Tongue (tissue), 2 donors: Measurements from ENCODE around the gene EPS8L3. TPM values are rescaled to one million over a fixed set of nuclear protein-coding genes. Genes with fewer than 3 reads are reported as not detected.
"Not testable (repeated sequence)": the region's sequence is repeated elsewhere in the genome, so short reads cannot be mapped to it uniquely, and the experiment has no call there.

Source experiments
- DNase-seq: peaks from one replicate; pipeline ENCODE4 v3.0.0-alpha.2; 2015
- total RNA-seq: library from RNA; depleted of rRNA; stranded (reverse); fragments of >200 nt; gene quantifications from one replicate; pipeline ENCODE4 v1.2.3, GENCODE V29; 2014

Gene EPS8L3, protein sequence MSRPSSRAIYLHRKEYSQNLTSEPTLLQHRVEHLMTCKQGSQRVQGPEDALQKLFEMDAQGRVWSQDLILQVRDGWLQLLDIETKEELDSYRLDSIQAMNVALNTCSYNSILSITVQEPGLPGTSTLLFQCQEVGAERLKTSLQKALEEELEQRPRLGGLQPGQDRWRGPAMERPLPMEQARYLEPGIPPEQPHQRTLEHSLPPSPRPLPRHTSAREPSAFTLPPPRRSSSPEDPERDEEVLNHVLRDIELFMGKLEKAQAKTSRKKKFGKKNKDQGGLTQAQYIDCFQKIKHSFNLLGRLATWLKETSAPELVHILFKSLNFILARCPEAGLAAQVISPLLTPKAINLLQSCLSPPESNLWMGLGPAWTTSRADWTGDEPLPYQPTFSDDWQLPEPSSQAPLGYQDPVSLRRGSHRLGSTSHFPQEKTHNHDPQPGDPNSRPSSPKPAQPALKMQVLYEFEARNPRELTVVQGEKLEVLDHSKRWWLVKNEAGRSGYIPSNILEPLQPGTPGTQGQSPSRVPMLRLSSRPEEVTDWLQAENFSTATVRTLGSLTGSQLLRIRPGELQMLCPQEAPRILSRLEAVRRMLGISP
- total RNA-seq: not detected

DNA sequence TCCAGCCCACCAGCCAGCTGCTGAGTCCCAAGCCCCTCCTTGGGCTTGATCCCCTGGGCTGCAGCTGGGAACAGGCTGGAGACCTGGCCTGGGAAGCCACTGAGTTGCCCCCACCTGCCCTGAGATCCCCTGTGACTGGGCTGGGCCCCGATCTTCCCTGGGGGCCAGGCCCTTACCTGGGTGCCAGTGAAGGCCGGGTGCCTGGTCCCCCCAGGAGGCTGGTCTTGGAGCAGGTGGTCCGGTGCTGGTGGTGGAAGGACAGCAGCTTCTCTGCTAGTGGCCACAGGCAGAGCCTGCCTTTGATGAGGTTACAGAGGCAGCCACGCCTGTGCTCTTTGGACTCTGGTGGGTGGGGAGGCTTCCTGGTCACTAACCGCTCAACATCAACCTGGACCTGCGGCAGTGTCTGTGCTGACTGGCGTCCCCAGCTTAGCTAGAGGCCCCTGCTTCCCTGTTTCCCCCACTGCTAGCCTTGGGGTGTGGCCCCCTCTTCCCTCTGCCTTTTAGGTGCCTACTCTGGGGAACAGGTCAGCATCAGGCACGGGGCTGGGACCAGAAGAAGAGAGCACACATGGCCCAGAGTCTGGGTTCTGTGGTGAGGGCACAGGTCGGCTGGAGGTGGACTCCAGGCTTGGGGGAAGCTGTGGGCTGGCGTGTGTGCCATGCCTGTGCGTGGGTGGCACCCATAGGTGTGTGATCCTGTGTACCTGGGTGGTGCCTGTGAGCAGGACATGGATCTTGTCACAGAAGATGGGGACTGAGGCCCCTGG lies at the start of gene EPS8L3:
Gene EPS8L3, minus strand, starts transcription at position 278 of the 770 bp plus-strand sequence. CDS start 2,174 bp downstream, outside the sequence.
- DNase-seq: no peak

DNA sequence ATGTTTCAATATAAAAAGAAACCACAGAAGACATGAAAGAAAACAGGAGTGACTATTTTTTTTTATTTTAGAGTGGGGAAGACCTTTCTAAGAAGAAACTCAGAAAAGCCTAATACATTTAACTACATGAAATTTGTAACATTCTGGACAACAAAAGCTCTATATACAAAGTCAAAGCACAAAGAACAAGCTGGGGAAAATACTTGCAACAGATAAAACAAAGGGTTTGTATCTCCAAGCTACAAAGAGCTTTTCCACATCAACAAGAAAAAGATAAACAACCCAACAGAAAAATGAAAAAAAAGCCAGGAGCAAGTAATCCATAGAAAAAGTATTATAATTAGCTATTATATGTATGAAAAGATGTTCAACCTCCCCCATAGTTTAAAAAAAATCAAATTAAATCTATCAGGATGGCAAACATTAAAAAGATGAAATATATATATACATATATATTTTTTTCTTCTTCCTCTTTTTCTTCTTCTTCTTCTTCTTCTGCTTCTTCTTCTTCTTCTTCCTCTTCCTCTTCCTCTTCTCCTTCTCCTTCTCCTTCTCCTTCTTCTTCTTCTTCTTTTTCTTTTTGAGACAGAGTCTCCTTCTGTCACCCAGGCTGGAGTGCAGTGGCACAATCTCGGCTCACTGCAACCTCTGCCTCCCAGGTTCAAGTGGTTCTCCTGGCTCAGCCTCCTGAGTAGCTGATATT lies 49.1 kb upstream of the EPS8L3 start:
- no peak for DNase-seq

DNA sequence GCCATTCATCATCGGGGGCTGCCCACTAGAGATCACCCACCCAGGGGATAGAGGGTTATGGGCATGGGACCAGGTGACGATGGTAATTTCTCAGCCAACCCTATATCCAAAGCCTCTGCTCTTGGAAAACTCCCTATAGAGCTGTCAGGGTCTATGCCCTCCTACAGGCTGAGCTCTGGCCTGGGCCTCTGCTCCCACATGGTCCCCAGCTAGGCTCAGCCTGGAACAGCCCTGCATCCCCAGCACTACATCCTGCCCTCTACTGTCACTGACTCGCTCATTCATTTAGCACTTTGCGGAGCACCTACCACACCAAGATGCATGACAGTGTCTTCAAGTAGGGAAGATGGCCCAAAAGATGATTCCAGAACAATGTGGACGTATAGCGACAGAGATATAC lies 45.0 kb upstream of the EPS8L3 start:
- DNase-seq: no peak

DNA sequence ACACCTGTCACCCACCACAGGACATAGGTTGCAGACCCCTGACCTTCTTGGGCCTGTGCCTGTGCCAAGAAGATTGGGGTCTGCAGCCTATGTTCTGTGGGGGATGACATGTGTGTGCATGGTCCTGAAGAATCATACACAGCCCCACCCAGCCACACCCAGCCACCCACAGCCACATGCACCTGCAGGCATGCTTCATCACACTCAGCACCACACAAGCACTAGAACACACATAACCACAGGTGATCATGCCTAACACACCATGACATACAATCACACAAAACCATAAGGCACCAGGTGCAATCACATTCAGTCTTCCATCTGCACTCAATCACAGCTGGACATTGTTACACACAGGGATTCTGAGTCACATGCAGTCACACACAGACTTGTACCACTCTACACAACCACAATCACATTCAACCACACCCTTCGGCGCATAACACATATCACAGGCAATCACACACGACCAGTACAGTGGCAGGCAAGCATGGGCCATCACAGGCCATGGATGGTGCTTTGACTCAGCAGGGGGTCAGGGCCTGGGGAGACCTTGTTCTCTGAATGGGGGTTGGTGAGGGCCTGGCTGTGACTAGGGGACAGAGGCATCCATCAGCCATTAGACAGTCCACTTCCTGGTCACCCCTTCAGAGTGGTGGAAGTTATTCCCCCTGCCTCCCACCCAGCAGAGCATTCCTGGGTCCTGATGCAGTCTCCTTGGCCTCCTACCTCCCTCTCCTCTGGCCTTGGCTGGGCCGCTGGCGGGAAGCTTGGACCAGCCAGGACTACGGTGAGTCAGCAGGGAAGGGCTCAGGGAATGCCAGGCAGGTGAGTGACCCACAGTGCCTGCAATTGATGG lies 44.3 kb upstream of the EPS8L3 start:
- DNase-seq: no peak

DNA sequence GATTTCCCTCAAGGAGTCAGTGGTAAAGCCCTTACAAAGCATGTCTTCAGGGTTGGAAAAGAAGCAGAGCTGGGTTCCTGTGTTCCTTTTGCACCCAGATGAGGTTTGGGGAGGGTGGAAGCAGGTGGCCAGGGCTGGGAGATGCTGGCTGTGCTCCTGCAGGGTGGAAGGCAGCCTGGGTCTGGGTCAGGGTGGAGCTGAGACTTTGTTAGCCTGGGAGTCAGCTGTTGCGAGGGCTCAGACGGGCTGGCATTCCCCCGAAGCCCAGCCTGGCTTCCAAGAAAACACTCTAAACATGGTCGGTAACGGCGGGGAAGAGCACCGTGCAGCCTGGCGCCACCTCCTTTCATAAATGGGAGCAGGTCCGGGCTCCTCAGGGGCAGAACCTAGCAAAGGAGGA lies 43.7 kb upstream of the EPS8L3 start:
- peak; percentile 92 for DNase-seq

DNA sequence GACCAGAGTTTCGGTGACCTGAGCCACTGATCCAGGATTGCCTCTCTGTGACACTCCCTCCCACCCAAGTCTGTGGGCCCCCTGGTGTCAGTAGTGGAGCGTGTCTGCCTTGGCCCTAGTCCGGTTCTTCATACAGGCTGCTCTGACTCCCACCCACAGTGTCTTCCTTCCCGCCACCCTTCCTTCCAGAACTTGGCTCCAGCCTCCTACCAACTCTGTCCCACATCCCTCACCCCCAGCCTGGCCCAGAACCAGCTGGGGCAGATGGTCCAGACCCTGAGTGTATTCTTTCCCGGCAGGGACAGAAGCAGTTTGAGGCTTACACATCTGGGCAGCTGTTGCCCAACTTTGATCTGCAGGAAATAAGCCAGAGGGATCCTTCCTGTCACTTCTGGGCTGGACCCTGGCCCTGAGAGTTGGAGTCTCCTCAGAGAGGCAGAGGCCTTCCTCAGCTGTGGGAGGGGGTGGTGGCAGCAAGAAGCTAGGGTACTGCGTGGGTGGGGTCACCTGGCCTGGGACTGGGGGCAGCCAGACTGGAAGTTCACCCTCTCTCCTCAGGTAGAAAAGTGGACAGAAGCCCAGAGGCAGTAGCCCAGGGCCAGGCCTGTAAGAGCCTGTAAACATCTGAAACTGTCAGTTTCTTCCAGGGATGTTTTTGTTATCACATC lies 43.1 kb upstream of the EPS8L3 start:
- DNase-seq: peak; percentile 84

DNA sequence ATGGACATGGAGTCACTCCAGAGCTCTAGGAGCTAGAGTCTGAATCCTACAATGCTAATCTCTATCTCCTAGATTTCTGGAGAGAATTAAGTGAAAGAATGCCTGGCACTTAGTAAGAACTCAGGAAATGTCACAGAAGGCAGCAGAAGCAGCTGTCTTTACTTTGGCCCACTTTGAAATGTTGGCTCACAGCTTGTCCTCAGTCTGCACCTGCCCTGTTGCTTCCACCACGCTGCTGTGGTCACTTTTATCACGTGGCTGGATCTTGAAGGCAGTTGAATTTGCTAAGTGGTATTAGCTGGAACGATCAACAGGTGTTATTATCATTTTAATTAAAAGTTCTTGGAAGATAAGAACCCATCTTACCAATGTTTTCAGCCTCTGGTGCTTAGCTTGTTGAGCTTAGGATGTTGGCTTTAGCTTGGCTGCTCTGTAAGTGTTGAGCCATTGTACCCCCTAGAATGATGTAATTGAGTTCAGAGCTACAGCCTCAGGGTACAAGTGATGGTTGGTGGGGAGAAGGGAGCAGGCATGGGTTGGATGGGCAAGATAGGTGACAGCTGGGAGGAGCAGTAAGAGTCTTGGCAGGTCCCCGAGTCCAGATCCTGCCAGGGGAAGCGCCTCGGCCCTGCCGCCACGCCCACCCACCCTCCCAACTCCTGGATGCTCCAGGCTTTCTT lies 41.9 kb upstream of the EPS8L3 start:
- DNase-seq: peak; percentile 89

DNA sequence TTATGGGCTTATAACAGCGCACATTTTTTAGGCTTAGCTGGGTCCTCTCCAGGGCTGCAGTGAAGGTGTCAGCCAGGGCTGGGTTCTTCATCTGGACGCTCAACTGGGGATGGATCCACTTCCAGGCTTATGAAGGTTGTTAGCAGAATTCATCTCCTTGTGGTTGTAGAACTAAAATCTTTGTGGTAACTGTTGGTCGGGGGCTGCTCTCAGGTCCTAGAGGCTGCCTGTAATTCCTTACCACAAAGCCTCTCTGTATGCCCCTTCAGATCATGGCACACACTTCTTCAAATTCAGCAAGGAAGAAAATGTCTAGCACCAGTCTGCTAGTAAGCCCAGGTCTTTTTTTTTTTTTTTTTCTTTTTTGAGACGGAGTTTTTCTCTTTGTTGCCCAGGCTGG lies 40.9 kb upstream of the EPS8L3 start:
- no peak for DNase-seq

DNA sequence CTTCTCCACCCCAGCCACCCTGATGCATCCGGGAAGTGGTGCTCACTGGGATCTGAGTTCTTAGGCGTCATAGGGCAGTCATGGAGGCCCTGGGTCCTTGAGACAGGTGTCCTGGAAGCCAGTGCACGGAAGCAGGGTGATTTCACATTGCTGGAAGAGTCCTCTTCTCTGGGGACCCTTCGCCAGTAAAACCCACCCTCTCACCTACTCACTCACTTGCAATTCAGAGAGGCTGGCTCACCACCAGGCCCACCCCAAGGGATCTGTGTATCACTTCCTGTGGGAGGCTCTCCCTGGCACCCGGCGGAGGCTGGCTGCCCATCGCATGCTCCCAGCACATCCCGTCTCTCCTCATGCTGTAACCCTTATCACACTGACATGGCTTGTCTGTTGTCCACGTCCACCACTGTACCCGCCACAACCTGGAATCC lies 40.2 kb upstream of the EPS8L3 start:
- DNase-seq: no peak

DNA sequence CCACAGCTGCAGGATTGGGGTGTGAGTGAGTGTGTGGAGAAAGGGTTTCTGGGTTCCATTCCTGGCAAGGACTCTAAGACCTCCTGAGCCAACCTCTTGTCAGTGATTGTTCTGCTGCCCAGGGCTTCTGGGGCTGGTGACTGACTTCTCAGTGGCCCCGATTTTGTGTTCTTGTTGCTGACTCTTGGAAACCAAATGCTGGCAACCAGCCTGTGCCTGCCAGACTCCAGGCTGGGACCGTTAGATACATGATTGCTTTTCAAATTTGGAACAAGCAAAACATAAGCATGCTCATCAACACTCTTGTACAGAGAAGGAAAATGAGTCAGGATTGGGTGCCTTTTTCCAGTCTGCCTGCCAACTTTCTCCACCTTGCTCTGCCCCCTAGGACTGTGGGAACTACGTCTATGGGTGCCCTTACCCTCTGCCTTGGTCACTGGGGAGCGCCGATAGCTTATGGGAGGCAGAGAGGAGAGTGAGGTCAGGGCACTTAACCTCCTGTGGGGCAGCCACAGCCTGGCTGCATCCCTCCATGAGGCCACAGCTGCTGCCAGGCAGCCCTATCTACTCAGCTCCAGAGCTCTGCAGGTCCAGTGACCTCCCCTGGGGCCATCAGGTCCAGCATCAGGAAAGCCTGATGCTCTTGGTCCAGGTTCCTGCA lies 39.3 kb upstream of the EPS8L3 start:
- peak; percentile 79 for DNase-seq

DNA sequence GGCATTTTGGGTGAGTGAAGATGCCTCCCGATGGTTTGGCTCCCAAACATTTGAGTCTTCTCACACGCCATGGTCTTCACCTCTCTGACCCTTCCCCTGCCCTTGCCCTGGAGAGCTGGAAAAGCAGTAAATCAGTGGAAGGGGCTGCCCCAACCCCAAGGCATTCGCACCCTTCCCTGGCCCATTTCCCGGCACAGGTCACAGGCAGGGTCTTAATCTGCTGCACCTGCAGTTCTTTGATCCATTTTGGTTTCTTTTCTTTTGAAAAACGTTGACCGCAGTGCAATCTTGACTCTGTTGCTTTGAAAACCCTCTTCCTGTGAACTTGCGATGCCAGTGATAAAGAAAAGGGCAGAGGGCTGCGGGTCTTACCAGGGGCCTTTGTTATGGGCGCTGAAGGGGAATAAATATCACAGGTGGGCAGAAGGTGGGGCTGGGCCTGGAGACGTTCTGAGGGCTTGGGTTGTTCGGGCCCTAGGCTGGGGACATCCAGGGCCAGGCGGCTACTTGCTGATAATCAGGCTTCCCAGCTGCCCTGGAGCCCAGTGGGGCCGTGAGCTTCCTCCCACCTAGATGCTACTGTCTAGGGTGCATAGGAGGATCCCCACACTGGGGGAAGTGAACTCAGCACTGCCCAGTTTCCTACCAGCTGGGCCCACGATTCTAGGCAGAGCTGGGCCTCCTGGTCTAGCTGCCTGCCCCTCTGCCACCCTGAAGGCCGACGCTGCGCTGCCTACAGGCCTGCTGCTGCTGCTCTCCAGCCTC lies 38.6 kb upstream of the EPS8L3 start:
- DNase-seq: no peak

DNA sequence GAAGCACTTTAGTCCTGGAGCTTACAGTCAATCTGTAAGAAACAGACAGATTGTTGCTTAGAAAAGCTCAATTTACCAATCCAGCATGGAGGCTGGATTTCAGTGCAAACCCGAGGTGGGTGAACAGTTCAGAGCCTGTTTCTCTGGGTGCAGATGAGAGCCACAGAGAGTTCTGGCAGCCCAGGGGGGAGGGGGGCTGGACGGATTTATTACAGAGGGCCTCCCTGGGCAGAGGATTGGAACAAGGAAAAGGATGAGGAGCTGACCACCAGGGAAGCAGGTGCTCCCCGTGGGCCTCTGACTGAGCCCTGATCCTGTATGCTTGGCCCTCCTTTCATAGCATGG lies 38.0 kb upstream of the EPS8L3 start:
- no peak for DNase-seq

DNA sequence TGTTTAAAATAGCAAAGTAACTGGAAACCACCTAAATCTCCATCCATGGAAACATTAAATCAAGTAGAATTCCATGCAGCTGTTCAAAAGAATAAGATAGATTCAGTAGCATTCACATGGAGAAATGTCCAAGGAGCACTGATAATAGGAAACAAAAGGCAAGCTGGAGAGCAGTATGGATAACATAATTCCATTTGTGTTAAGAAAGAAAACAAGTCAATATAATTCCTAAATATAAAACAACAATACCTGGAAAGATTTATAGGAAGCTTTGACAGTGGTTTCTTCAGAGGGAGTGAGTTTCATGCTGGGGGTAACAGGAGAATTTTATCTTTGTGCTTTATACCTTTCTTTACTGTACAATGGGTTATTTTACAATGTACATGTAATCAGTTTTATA lies 36.6 kb upstream of the EPS8L3 start:
- peak; percentile 74 for DNase-seq

DNA sequence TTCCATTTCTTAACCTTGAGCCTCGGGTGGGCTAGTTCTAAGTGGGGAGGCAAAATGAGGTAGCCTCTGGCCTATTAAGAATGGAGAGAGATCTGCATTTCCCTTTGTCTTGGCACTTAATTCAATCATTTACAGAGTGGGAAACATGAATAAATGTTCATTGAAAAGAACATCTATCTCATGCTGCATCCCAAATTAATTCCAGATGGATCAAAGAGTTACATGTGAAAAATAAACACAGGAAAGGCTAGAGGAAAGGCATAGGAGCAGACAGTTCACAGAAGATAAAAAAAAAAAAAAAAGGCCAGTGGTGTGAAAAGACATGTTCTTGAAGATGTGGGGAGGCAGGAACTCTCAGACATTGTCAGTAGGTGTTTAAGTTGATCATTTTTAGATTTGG lies 35.7 kb upstream of the EPS8L3 start:
- no peak for DNase-seq

DNA sequence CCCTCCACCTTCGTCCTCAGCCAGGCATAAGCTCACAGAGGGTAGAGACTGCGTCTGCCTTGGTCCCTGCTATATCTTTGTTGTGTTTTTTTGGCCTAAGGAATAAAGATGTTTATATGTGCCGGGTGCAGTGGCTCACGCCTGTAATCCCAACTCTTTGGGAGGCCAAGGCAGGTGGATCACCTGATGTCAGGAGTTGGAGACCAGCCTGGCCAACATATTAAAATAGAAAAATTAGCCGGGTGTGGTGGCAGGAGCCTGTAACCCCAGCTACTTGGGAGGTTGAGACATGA lies 33.5 kb upstream of the EPS8L3 start:
- DNase-seq: not testable (repeated sequence)

DNA sequence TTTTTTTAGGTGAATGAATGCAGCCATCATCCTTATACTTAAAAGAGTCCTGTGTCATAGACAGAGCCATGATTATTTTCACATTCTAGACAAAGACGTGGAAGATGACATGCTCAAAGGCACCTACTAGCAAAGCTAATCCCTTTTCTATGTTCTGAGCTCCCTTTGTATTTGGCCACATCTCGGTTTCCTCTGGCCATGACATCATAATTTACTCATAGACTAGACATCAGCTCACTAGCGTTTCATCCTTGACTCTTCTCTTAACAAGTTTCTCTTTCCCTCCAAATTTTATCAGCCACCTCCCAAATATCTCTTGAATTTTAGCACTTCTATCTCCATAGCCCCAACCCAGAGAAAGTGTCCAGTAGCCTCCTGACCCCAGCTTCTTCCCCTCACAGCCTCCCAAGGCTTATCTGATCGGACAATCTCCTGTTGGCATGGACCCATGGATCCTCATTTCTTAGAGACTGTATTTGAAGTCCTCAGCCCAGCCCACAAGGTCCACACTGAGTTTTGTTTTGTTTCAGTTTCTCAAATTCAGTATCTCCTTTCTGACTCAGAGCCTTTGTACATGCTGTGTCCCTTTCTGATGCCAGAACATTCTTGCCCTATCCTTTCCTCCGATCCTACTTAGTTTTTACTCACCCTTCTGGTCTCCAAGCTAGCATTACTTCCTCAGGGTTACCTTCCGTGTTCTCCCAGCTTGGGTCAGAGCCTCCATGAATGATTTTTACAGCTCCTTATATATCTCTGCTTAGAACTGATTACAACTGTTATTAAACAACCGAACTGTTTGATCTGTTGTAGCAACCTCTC lies 33.0 kb upstream of the EPS8L3 start:
- DNase-seq: no peak

DNA sequence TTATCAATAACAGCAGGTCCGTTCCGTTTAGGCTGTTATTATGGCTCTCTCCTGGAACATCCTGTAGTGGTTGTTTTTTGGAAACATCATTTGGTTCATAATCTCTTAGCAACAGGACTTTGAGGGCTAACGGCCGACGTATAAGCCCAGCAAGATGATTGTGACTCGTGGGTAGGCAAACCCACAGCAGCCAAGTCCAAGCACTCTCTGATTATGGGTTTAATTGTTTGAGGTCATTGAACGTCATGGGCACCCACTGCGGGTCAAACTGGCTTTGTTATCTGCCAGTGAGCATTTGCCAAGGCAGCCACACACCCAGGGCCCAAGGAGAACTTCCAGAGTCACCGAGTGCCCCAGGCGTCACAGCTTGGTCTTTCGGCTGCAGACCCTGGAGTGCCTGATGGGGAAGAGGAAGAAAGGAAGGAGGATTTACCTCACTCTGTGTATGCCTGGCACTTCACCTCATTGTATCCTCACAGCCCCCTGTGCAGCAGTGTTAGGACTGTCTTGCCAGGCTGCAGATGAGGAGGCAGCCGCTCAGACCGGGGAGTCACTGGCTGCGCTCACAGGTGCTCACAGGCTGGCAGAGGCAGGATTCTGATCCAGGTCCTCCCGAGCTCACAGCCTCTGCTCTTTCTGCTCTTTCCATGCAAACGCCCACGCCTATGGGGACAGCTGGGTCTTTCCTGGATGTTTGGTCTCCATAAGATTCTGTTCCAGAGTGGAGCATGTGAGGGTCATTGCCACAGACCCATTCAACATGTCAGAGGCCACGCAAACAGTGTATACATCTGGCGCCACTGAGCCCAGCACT lies 30.8 kb upstream of the EPS8L3 start:
- no peak for DNase-seq
